Upper lobe of left lung (tissue), 4 donors: Measurements from ENCODE around the gene CALML5.

Experiments used
- CTCF ChIP-seq, 6 experiments: fragments of 450-650 bp in 4 of 6; fragments of 200-600 bp in 2 of 6; sonication (generic) in 2 of 6; IDR thresholded peaks; one replicate each; pipeline ENCODE4 v1.5.1; 2016 to 2019; ENCODE audit warnings: antibody characterized with exemption in 6 of 6
- EP300 ChIP-seq, 4 donors: sonication (generic); formaldehyde crosslinking; IDR thresholded peaks; one replicate each; pipeline ENCODE4 v1.5.1; 2017; ENCODE audit warnings: antibody characterized with exemption in 4 of 4, control low read depth in 2 of 4
- POLR2A ChIP-seq, 4 donors: fragments of 450-650 bp; IDR thresholded peaks; one replicate each; pipeline ENCODE4 v1.5.1; 2016 to 2017; ENCODE audit warnings: antibody characterized with exemption in 4 of 4, mild to moderate bottlenecking in 2 of 4
- POLR2AphosphoS5 ChIP-seq, 2 donors: sonication (generic); formaldehyde crosslinking; IDR thresholded peaks; one replicate each; pipeline ENCODE4 v1.5.1; 2017; ENCODE audit warnings: antibody characterized with exemption in 2 of 2

GRCh38 chr10:5544216-5544805, 44.9 kb upstream of the CALML5 start:
- TF ChIP-seq POLR2A (IDR thresholded peaks at IDR 0.05): no peak
- no peak for TF ChIP-seq CTCF (IDR thresholded peaks at IDR 0.05)
- no peak for TF ChIP-seq EP300 (IDR thresholded peaks at IDR 0.05)
- no peak for TF ChIP-seq POLR2AphosphoS5 (IDR thresholded peaks at IDR 0.05)
